Suprapubic skin (tissue), 4 donors: ENCODE measurements around the gene CANT1.

ENCODE experiments used
- CTCF ChIP-seq, 2 donors: fragments of 200-600 bp in 1 of 2; fragments of 450-650 bp in 1 of 2; sonication (generic) in 1 of 2; IDR thresholded peaks; one replicate each; pipeline ENCODE4 v1.5.1; 2016 to 2019; ENCODE audit warnings: antibody characterized with exemption in 2 of 2, mild to moderate bottlenecking in 1 of 2, moderate library complexity in 1 of 2
- EP300 ChIP-seq: sonication (generic); formaldehyde crosslinking; IDR thresholded peaks from one replicate; pipeline ENCODE4 v1.6.1; 2017; ENCODE audit warnings: antibody characterized with exemption
- POLR2A ChIP-seq, 2 donors: fragments of 450-650 bp; IDR thresholded peaks; one replicate each; pipeline ENCODE4 v1.6.1; 2017; ENCODE audit warnings: antibody characterized with exemption in 2 of 2, mild to moderate bottlenecking in 2 of 2, moderate library complexity in 2 of 2
- POLR2AphosphoS5 ChIP-seq, 3 donors: sonication (generic); formaldehyde crosslinking; IDR thresholded peaks; one replicate each; pipeline ENCODE4 v1.6.1; 2017; ENCODE audit warnings: antibody characterized with exemption in 3 of 3

- no peak for TF ChIP-seq POLR2AphosphoS5 (IDR thresholded peaks at IDR 0.05)
- no peak for TF ChIP-seq CTCF (IDR thresholded peaks at IDR 0.05)
- TF ChIP-seq POLR2A (IDR thresholded peaks at IDR 0.05): no peak
- no peak for TF ChIP-seq EP300
These were observed 32.5 kb downstream of the CANT1 start for GRCh38 chr17:78976907-78977680.
